ENCODE results near the gene PRPH.

PRPH gene

GRCh38 chr12:49259452-49259851, 35.5 kb upstream of the PRPH start:
- ChIA-PET CTCF (interaction anchor here (1.0 to 2.2 kb wide), 3 partner anchors 17 to 172 kb away, joined by 4 to 11 read pairs (median 5); no protein-coding TSS in a partner anchor), POLR2A (interaction anchor here (1.2 to 1.4 kb wide), 2 partner anchors 70 to 129 kb away, joined by 3 read pairs; partner anchors contain the start of gene TUBA1A)
- no peak overlapping the region for H3K4me3 ChIP-seq (ENCODE audit: low read depth, low read length)

GRCh38 chr12:49260166-49260565, 34.8 kb upstream of the PRPH start:
- TF ChIP-seq CTCF (IDR thresholded peaks at IDR 0.05; ENCODE audit: insufficient read depth, low read length, missing control alignments) = no peak
- CTCF ChIA-PET = interaction anchor here (0.8 to 2.2 kb wide), 9 partner anchors 9 to 173 kb away, joined by 3 to 11 read pairs (median 4); partner anchors contain the start of genes DNAJC22 and PRPH
- H3K4me3 ChIP-seq (ENCODE audit: low read depth, low read length) = no peak overlapping the region
- POLR2A ChIA-PET = interaction anchor here (1.2 to 1.4 kb wide), 2 partner anchors 71 to 130 kb away, joined by 3 read pairs; partner anchors contain the start of gene TUBA1A
- no peak for DNase-seq (ENCODE audit: low read depth, low spot score)

More at GRCh38 chr12:49259452-49259851, 35.5 kb upstream of the PRPH start:
- DNase-seq (ENCODE audit: low read depth, low spot score) = no peak
- no peak for TF ChIP-seq CTCF (IDR thresholded peaks at IDR 0.05; ENCODE audit: insufficient read depth, low read length, missing control alignments)

GRCh38 chr12:49260571-49261363, 34.2 kb upstream of the PRPH start:
- no peak for DNase-seq (ENCODE audit: low read depth, low spot score)
- ChIA-PET POLR2A (interaction anchor here (1.2 to 1.4 kb wide), 2 partner anchors 72 to 131 kb away, joined by 3 read pairs; partner anchors contain the start of gene TUBA1A), CTCF (interaction anchor here (0.8 to 2.2 kb wide), 8 partner anchors 9 to 173 kb away, joined by 3 to 11 read pairs (median 4); partner anchors contain the start of genes DNAJC22 and PRPH)
- no peak overlapping the region for H3K4me3 ChIP-seq (ENCODE audit: low read depth, low read length)
- no peak for TF ChIP-seq CTCF (IDR thresholded peaks at IDR 0.05; ENCODE audit: insufficient read depth, low read length, missing control alignments)

GRCh38 chr12:49261721-49262120, 33.2 kb upstream of the PRPH start:
- no peak for TF ChIP-seq CTCF (IDR thresholded peaks at IDR 0.05; ENCODE audit: insufficient read depth, low read length, missing control alignments)
- H3K4me3 ChIP-seq (ENCODE audit: low read depth, low read length) = no peak overlapping the region
- no peak for DNase-seq (ENCODE audit: low read depth, low spot score)
- ChIA-PET POLR2A (no interaction called here), CTCF (interaction anchor here (0.6 to 1.6 kb wide), 3 partner anchors 9 to 39 kb away, joined by 4 to 8 read pairs (median 5); partner anchors contain the start of gene PRPH)

GRCh38 chr12:49263400-49263763, 31.6 kb upstream of the PRPH start:
- ChIA-PET POLR2A (interaction anchor here (0.7 to 3.9 kb wide), 4 partner anchors 8 to 240 kb away, joined by 3 to 21 read pairs (median 6); partner anchors contain the start of genes TUBA1A and TUBA1B), CTCF (interaction anchor here (0.6 to 2.6 kb wide), 20 partner anchors 10 to 252 kb away, joined by 3 to 12 read pairs (median 4); partner anchors contain the start of genes TUBA1A and TUBA1B)
- TF ChIP-seq CTCF (IDR thresholded peaks at IDR 0.05; ENCODE audit: insufficient read depth, low read length, missing control alignments) = no peak
- DNase-seq (ENCODE audit: low read depth, low spot score) = no peak
- no peak overlapping the region for H3K4me3 ChIP-seq (ENCODE audit: low read depth, low read length)

- peak overlapping the region; percentile 94 for H3K4me3 ChIP-seq (ENCODE audit: low read depth, low read length)
- DNase-seq (ENCODE audit: low read depth, low spot score) = no peak
- no peak for TF ChIP-seq CTCF (IDR thresholded peaks at IDR 0.05; ENCODE audit: insufficient read depth, low read length, missing control alignments)
- POLR2A ChIA-PET = interaction anchor here (0.6 to 3.9 kb wide), 4 partner anchors 9 to 348 kb away, joined by 4 to 21 read pairs (median 6); partner anchors contain the start of genes TUBA1A and TUBA1B
- CTCF ChIA-PET = interaction anchor here (1.1 to 2.6 kb wide), 12 partner anchors 9 to 201 kb away, joined by 3 to 12 read pairs (median 6); partner anchors contain the start of genes TUBA1A and TUBA1B
Observed at GRCh38 chr12:49264466-49264872, 30.5 kb upstream of the PRPH start.
